WTC11 (cell line): ENCODE results near the gene CHST11. TPM values are rescaled to one million over a fixed set of nuclear protein-coding genes. Genes with fewer than 3 reads are reported as not detected.

Experiments
- ATAC-seq: fragments of 200-7000 bp; cut with Tn5 transposase; 2 replicates; pipeline ENCODE4 v1.10.0; 2021; ENCODE audit warnings: mild to moderate bottlenecking, moderate library complexity
- CTCF ChIA-PET: fragments of 300-600 bp; sonication (Branson Sonifier 250); formaldehyde crosslinking; loops from one replicate; lab custom pipeline; 2021; ENCODE audit warnings: antibody characterized with exemption; lab: Charles Lee
- POLR2A ChIA-PET: fragments of 350-600 bp; sonication (Branson Sonifier 250); formaldehyde crosslinking; loops from one replicate; lab custom pipeline; 2021; ENCODE audit warnings: antibody characterized with exemption; lab: Charles Lee
- DNase-seq: peaks from one replicate; pipeline ENCODE4 v3.0.0; 2021; ENCODE audit warnings: low spot score
- H3K27ac Mint-ChIP-seq: 2 replicates; pipeline ENCODE4 v1.8.0; 2021; ENCODE audit warnings: mixed read lengths
- H3K27me3 Mint-ChIP-seq: 2 replicates; pipeline ENCODE4 v1.8.0; 2021; ENCODE audit warnings: low read depth, mild to moderate bottlenecking, moderate library complexity, mixed read lengths
- H3K36me3 Mint-ChIP-seq: 2 replicates; pipeline ENCODE4 v1.8.0; 2021; ENCODE audit warnings: mixed read lengths
- H3K4me1 Mint-ChIP-seq: 2 replicates; pipeline ENCODE4 v1.8.0; 2022; ENCODE audit warnings: mixed read lengths
- H3K4me3 Mint-ChIP-seq: 2 replicates; pipeline ENCODE4 v1.8.0; 2021; ENCODE audit warnings: mild to moderate bottlenecking, moderate library complexity, mixed read lengths
- H3K9me3 Mint-ChIP-seq: 2 replicates; pipeline ENCODE4 v1.8.0; 2021; ENCODE audit warnings: mixed read lengths
- ATF1 ChIP-seq: sonication (generic); formaldehyde crosslinking; IDR thresholded peaks from 2 replicates; pipeline ENCODE4 v1.8.1; 2023; ENCODE audit warnings: mild to moderate bottlenecking, moderate library complexity, missing genetic modification reagents
- CTCF ChIP-seq: fragments of 200-600 bp; IDR thresholded peaks from 2 replicates; pipeline ENCODE4 v1.8.0; 2022; ENCODE audit warnings: antibody characterized with exemption
- E2F1 ChIP-seq: sonication (generic); formaldehyde crosslinking; IDR thresholded peaks from 2 replicates; pipeline ENCODE4 v1.8.0; 2022; ENCODE audit warnings: mild to moderate bottlenecking, missing genetic modification reagents
- EMX1 ChIP-seq: fragments of 250-450 bp; sonication (Bioruptor Pico); IDR thresholded peaks from 2 replicates; pipeline ENCODE4 v1.8.0; 2021; ENCODE audit warnings: mild to moderate bottlenecking
- ERG ChIP-seq: fragments of 250-450 bp; sonication (Bioruptor Pico); IDR thresholded peaks from 2 replicates; pipeline ENCODE4 v1.8.0; 2021; ENCODE audit warnings: mild to moderate bottlenecking
- ESRRA ChIP-seq: sonication (generic); formaldehyde crosslinking; IDR thresholded peaks from 2 replicates; pipeline ENCODE4 v1.8.1; 2022; ENCODE audit warnings: mild to moderate bottlenecking, missing genetic modification reagents, borderline replicate concordance
- ETV6 ChIP-seq: sonication (generic); formaldehyde crosslinking; IDR thresholded peaks from 2 replicates; pipeline ENCODE4 v1.8.1; 2022; ENCODE audit warnings: mild to moderate bottlenecking, missing genetic modification reagents
- FOXJ3 ChIP-seq: sonication (generic); formaldehyde crosslinking; IDR thresholded peaks from 2 replicates; pipeline ENCODE4 v1.9.0; 2021; ENCODE audit warnings: missing genetic modification reagents, mild to moderate bottlenecking, borderline replicate concordance
- NR3C1 ChIP-seq: sonication (generic); formaldehyde crosslinking; conservative IDR thresholded peaks from 2 replicates; pipeline ENCODE4 v1.8.1; 2023; ENCODE audit warnings: low read depth, mild to moderate bottlenecking, missing genetic modification reagents
- STAT6 ChIP-seq: sonication (generic); formaldehyde crosslinking; conservative IDR thresholded peaks from 2 replicates; pipeline ENCODE4 v1.8.1; 2023; ENCODE audit warnings: mild to moderate bottlenecking, low read depth, missing genetic modification reagents, moderate library complexity
- ZNF232 ChIP-seq: sonication (generic); formaldehyde crosslinking; IDR thresholded peaks from 2 replicates; pipeline ENCODE4 v1.8.0; 2022; ENCODE audit warnings: mild to moderate bottlenecking, missing genetic modification reagents
- ZNF281 ChIP-seq: sonication (generic); formaldehyde crosslinking; IDR thresholded peaks from 2 replicates; pipeline ENCODE4 v1.8.0; 2023; ENCODE audit warnings: mild to moderate bottlenecking, missing genetic modification reagents
- ZNF532 ChIP-seq: fragments of 250-450 bp; sonication (Bioruptor Pico); IDR thresholded peaks from 2 replicates; pipeline ENCODE4 v1.9.0; 2021; ENCODE audit warnings: mild to moderate bottlenecking, borderline replicate concordance
- total RNA-seq: library from RNA; stranded (reverse); gene quantifications from 3 replicates; pipeline ENCODE4 v1.2.3, GENCODE V29; 2021

The CHST11 gene
- total RNA-seq, 1 experiment from 2014 or later = 24.2 TPM

- no peak for DNase-seq
- H3K27me3 Mint-ChIP-seq = no peaks in the 10 kb centered on the region
- TF ChIP-seq ZNF281 (CRISPR knock-in tag) (no peak), ESRRA (no peak), EMX1 (CRISPR knock-in tag) (no peak), CTCF (no peak), NR3C1 (CRISPR knock-in tag) (no peak), FOXJ3 (CRISPR knock-in tag) (no peak), ERG (no peak), ZNF232 (CRISPR knock-in tag) (no peak), ETV6 (no peak), STAT6 (no peak), E2F1 (CRISPR knock-in tag) (no peak), ATF1 (no peak), ZNF532 (CRISPR knock-in tag) (no peak)
- ChIA-PET POLR2A (no interaction called here), CTCF (interaction anchor here (1.1 kb wide), 1 partner anchor 172 kb away, joined by 3 read pairs; no protein-coding TSS in a partner anchor)
- no peak for ATAC-seq
- no peak overlapping the region for H3K4me3 Mint-ChIP-seq
- H3K4me1 Mint-ChIP-seq = peaks cover 23% of the 10 kb centered on the region
- H3K9me3 Mint-ChIP-seq = peaks cover 18% of the 10 kb centered on the region
- no peak overlapping the region for H3K27ac Mint-ChIP-seq
- H3K36me3 Mint-ChIP-seq = peaks cover 14% of the 10 kb centered on the region
These were observed 96.7 kb downstream of the CHST11 start for GRCh38 chr12:104553421-104553820.
